HG03520 (cell line): ENCODE results near the gene ST6GALNAC5.
"Not testable (repeated sequence)": the region's sequence is repeated elsewhere in the genome, so short reads cannot be mapped to it uniquely, and the experiment has no call there.

Experiments
- ATAC-seq: cut with Tn5 transposase; IDR thresholded peaks from one replicate; pipeline ENCODE4 v1.9.1; 2021; ENCODE audit warnings: mild to moderate bottlenecking, moderate library complexity; ENCODE audit not compliant: unreplicated experiment

Gene ST6GALNAC5

DNA sequence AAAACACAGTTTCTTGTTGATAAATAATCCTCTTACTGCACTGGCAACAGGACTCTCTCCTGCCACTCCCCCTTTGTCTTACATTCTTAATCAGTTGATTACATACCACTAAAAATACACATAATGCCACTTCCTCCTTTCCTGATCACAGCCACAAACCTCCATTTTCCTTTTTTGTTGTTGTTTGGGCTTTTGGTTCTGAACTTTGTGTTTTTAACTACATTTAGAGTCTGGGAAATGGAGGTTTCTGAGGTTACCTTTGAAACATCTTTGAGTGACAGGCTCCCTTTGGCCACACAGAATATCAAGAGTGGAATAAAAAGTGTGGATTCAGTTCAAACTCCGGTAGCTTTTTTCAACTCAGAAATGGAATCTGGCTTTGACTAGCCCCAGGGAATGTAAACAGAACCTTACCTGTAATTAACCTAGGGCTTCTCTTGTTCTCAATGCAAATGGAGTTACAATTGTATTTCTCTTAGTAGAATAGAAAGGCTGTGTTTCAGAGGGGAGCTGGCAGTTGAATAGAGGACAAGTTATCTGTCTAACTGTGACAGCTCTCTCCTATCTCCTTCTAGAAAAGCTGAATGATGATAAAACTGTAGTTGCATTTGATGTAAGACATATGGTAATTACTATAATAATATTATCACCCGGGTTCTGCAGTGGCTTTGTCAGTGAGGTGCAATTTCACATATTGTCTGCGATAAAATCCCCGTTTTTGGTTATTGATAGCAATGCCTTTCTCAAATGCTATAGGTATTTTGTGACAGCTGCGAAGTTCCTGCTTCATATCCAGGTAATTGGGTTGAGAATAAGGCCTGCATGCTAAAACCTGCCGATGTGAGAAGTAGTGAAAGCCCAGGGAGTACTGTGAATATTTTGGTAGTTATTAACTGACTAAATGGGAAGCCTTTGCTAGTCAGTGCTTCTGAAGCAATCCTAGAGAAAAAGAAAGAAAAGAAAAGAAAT is 66.9 kb downstream of the ST6GALNAC5 start:
- no peak for ATAC-seq

DNA sequence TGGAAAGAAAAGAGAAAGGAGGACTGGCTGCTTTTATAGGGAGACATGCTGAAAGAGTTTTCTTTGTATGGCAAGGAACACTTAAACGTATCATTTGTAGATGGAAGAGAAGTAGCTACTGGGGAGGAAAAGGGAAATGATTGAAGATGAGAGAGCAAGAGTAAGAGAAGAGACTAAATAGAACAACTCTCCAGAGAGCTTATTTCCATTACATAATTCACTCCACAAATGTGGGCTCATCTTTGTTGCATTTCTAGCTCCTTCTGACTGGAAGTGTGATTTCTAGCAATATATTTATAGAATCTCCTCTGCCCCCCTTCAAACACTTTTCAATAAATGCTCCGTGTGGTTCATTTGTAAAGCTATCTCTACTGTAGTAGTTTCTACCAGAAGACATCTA is 71.0 kb downstream of the ST6GALNAC5 start:
- ATAC-seq, result no peak

DNA sequence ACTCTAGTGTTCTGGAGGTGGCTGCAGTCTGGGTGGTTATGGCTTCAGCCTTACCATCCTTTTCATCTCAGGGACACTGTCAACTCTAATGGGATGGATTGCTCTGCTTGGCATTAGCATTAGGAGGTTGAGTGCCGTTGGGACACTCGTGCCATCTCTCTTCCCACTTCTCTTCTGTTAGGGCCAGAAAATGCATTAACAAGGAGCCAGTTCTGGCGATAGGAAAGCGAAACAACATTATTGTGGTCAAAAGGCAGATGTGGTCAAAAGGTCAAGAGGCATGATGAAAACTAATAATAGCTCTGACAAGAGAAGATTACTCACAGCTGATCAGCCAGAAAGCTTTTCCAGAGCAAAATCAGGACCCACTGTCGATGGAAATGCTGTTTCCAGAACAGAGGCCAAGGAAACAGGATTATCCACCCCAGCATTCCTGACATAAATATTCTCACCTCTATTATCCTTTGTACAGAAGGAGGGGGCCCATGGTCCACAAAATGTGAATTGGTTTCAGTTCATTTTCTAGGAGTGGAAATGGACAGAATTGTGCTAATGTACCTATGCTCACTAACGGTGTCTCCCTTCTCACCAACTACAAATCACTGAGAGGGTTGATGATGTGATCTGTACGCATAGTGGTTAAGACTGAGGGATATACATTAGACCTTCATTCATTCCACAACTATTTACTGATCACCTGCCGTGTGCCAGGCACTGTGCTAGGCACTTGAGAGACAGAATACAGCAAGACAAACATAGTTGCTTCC is 72.0 kb downstream of the ST6GALNAC5 start:
- peak; percentile 54 for ATAC-seq

DNA sequence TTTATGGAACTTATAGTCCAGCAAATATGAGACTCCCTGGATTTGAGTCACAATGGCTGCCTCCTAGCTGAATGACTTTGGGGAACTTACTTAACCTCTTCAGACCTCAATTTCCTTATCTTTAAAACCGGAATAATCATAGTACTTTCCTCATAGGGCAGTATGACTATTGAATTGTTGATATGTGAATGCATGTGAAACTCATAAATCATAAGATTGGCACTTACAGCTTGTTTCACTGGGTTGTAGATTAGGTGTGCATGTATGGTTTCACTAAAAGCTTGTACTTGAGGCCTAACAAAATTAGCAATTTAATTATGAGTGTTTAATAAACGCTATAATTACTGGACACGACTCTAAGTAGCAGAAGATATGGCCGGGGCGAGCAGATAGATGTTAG is 72.5 kb downstream of the ST6GALNAC5 start:
- no peak for ATAC-seq

DNA sequence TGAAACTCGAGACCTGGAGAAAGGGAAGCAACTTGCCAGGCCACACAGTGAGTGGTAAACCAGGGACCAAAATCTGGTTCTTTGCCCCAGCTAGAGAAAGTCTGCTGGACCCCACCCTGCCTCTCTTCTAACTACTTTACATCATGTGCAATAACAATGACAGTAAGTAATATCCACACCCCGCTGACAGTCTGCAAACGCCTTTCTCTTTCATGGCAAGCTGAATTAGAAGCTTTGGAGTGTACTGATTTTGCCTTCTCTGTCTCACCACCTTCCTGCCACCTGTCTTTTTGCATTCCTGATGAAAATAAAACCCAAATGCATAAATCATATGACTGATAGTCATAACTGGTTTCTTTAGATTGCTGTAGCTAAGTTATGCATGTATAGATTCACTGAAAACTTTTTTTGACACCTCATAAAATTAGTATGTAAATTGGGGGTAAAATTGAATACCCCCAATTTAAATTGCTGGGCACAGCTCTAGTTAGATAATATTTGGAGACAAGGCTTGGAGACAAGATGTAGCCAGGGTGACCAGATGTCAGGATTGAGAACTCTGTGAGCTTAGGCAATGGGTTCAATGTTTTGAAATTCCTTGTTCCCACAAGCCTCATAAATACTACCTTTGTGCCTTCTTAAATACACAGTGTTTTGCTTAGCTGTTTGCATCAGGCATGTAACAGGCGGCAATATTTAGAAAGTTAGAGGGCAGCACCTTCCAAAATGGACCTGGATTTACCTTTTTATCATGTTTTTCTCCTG is 73.5 kb downstream of the ST6GALNAC5 start:
- ATAC-seq, result no peak

DNA sequence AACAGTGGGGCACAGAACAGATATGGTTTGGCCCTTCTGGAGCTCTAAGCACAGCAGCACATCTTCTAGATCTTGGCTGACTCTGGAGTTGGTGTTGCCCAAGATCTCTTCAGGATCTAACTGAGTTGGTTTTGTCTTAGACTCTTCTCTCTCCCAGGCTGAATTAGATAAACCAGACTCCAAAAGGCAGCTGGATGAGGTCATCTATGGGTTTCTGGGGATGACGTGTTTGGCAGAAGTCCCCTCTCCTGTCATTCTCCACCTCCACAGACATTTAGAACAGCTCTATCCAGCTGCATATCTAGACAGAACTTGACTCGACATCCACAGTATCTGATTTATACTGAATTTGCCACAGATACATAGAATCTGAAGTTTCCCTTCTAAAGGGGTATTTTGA is 75.3 kb downstream of the ST6GALNAC5 start:
- no peak for ATAC-seq

DNA sequence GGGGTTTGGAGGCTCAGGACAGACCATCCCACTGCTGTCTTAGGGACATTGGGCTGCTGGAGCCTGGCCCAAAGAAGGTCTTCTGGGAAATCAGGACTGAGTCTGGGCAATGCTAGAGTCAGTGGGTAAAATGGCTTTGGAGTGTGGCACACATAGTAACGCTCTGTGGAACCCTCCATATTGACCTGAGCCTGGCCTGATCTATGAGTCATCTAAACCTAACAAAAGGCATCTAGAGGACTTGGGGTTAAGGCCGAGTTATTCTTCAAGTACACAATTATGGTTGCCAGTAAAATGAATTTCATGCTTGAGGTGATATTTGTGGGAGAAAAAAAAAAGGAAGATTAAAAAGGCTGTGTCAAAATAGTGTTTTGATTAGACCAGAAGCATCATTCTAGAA is 77.7 kb downstream of the ST6GALNAC5 start:
- no peak for ATAC-seq

DNA sequence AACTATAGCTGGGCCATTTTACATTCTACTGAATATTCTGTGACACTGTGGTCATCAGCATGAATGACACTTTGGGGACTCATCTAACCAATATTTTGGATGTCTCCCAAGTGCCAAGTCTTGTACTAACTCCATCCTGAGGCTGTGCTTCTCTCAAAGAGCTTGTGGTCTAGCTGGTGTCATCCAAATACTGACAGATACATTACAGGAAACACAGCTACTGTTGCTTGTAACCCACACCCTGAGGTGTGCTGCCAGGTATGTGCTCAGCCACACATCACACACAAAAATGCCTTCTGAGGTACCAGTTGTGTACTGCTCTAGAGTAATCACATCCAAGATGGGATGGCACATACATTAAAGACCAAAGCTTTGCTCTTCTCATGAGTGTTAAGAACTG is 81.6 kb downstream of the ST6GALNAC5 start:
- ATAC-seq, result no peak

DNA sequence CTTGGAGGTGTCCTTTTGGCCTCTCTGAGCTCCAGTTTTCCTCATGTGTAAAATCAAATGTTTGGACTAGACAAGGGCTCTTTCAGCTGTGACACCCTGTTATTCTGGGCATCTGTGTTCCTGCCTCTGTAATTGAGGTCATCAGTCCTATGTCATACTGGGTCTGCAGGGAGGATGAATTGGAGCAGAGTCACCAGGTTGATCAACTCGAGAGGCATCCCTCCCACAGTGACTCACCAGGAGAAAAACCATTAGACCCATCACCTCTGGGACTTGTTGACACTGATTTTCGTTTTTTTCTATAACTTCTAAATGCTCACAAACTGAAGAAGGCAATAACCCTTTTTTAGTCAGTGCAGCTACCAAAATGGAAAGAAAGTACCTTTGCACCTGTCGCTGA is 82.2 kb downstream of the ST6GALNAC5 start:
- ATAC-seq, result no peak

DNA sequence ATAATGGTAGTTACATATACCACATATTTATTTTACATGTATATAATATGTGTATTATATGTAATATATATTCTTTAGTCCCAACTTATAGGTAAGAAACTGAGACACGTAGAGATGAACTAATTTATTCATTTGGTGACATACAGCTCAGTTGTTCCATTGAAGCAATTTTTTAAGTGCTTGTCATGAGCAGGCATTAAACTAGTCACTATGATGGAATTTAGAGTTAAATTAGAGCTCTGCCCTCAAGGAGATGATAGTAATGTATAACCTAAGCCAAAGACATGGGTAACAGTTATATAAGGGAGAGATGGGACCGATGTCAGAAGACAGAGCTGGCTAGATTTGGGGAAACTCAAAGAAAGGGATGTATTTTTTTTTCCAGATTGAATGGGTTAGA is 83.0 kb downstream of the ST6GALNAC5 start:
- ATAC-seq, result no peak

DNA sequence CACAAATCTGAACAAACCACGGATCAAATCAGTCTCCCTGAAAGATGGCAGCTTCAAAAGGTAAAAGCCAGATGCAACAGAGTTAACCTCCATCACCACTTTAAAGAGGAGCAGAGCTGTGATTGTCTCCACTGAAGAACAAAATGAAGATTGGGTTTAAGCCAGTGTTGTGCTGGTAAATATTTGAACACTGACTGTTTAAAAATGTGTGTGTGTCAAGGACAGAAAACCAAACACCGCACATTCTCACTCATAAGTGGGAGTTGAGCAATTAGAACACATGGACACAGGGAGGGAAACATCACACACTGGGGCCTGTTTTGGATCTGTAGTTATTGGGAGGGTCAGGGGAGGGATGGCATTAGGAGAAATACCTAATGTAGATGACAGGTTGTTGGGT is 83.9 kb downstream of the ST6GALNAC5 start:
- ATAC-seq, result no peak

DNA sequence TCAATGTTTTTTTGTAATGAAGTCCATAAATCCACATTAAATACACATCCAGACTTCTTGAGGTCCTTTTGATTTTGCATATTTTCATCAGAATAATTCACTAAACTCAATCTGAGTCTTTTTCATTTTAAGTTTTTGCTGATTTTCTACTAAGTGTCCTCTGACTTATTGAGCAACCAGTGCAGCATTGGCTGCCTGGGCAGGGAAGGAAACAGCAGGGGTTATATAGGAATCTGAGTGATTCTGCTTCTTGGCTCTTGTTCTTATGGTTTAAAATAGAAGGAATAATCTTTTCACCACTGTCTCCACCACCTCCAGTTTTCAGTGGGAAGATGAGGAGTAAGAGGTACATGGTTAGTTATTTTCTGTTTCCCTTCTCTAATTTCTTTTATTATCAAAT is 88.4 kb downstream of the ST6GALNAC5 start:
- no peak for ATAC-seq

DNA sequence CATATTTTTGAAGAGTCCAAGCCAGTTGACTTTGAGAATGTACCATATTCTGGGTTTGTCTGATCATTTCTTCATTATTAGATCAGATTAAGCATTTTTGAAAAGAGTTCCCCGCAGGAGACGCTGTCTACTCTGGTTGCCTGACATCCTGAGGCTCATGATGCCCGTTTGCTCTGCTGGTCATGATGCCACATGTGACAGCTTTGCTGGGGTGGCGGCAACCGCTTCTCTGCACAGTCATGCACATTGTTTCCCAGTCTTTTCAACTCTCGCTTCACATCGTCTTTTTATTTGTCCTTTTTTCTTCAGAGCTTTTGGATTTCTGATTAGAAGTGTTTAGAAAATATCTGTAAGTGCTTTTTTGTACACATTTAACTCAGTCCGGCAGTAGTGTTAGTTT is 90.7 kb downstream of the ST6GALNAC5 start:
- ATAC-seq, result no peak

DNA sequence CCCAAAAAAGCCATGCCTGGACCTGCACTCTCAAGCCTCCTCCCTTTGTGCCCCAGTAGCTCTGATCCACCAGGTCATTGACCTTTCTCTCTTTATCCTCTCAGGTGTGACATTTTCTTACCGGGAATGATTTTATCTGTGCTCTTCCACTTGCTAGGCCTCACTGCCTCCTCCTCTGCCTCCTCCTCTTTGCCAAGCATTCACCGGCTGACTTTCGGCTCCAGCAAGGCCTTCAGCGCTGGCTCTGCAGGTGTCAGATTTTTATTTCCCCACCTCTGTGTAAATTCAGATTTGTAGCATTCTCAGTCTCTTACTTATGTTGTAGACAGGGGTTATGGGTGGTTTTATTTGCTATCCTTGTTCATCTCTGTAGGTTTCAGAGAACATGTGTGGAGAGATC is 91.5 kb downstream of the ST6GALNAC5 start:
- ATAC-seq, result no peak

DNA sequence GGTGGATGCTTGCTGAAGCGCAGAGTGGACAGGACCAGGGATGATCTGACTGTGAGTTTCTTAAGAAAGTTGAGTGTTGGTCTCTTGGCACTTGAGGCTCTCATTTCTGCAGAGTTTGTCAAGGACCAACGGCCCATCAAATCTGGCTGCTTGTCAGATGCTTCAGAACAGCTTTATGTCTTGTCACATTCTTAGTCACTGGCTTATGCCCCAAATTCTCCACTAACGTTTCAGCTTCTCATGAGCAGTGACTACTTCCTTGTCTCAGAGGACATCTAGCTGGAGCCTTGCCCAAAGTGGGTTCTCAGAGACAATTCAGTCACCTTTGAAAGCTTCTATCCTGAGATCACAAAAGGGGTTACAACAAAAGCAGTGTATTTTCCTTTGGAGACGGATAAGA is 92.3 kb downstream of the ST6GALNAC5 start:
- no peak for ATAC-seq

DNA sequence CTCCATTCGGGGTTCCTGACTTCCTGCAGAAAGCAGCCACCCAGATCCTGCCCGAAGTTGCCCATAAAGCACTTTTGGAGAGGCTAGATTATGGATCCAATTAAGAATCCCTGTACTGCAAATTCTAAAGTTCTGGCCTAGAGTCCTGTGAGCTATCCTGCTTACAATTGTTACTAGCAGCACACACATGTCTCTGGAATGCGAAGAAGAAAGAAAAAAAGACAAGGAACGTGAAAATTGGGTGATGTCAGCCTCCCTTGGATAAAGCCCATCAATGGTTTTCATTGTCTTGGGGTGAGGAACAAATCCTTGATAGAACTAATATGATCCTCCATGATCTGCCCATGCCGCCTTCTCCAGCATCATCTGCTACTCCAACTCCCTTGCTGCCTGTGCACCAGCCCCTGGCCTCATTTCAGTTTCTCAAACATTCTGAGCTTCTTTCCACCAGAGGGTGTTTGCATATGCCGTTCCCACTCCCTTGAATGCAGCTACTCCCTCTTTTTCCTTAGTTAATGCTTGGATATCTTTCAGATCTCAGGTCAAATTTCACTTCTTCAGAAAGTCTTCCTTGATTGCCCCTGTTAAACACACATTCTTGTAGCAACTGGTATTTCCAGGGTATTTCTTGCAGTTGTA is 94.0 kb downstream of the ST6GALNAC5 start:
- no peak for ATAC-seq

DNA sequence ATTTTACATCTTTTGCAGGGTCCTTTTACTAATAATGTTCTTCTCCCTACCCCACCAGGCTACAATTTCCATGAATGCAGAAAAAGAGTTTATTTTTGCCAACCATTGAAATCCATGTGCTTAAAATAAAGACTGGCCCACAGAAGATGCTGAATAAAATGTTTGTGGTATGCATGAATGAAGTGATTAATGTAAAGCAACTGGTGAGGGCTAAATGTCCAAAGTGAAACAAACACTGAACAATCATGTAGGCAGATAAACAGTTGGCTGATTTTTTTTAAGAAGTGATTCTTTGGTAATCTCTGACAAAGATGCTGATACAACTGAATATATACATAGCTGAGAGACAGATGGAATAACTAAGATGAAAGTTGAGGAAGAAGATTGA is 94.5 kb downstream of the ST6GALNAC5 start:
- no peak for ATAC-seq

DNA sequence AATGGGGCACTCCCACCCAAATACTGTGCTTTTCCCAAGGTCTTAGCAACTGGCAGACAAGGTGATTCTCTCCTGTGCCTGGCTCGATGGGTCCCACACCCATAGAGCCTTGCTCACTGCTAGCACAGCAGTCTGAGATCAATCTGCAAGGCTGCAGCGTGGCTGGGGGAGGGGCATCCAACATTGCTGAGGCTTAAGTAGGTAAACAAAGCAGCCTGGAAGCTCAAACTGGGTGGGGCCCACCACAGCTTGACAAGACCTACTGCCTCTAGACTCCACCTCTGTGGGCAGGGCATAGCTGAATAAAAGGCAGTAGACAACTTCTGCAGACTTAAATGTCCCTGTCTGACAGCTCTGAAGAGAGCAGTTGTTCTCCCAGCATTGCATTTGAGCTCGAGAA is 114.0 kb downstream of the ST6GALNAC5 start:
- not testable (repeated sequence) for ATAC-seq

DNA sequence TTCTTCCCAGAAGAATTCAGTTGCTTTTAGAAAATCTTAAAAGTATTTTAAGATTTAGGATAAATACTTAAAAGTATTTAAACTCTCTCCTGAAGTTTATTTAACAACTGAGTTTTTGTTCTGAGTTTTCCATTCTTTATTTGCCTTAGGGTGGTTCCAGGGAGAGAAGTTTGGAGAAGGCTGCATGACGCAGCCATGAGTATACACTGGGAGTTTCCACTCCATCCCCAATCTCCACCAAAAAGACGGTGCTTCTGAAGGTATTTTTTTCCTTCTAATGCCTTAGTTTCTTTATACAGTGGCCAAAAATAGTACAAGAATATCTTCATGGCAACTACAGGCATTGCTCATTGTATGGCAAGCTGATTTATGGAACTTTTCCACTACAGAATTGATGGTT is 122.7 kb downstream of the ST6GALNAC5 start:
- ATAC-seq, result no peak

DNA sequence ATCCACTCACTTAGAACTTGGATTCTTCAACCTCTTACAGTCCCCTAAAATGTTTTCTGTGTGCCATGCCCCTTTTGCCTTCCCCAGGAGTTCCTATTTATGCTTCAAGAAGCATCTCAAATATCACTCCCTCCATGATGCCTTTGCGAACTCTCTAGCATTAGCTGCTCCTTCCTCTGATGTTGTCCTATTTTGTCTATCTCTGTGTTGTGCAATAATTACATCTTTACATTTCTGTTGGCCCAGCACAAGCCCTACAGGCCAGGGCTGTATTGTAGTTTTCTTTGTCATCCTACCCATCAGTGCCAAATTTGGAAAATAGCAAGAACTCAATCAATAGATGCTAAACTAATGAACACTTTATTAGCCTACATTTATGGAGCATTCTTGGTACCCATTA is 125.8 kb downstream of the ST6GALNAC5 start:
- no peak for ATAC-seq
